Measurements from ENCODE around the gene PPM1M.
"Not testable (repeated sequence)": the region's sequence is repeated elsewhere in the genome, so short reads cannot be mapped to it uniquely, and the experiment has no call there.

Gene PPM1M

GRCh38 chr3:52279596-52279995, 34.0 kb downstream of the PPM1M start:
- no peak for DNase-seq

- no peak for DNase-seq
Measured at GRCh38 chr3:52280050-52280461, 34.5 kb downstream of the PPM1M start.

DNA sequence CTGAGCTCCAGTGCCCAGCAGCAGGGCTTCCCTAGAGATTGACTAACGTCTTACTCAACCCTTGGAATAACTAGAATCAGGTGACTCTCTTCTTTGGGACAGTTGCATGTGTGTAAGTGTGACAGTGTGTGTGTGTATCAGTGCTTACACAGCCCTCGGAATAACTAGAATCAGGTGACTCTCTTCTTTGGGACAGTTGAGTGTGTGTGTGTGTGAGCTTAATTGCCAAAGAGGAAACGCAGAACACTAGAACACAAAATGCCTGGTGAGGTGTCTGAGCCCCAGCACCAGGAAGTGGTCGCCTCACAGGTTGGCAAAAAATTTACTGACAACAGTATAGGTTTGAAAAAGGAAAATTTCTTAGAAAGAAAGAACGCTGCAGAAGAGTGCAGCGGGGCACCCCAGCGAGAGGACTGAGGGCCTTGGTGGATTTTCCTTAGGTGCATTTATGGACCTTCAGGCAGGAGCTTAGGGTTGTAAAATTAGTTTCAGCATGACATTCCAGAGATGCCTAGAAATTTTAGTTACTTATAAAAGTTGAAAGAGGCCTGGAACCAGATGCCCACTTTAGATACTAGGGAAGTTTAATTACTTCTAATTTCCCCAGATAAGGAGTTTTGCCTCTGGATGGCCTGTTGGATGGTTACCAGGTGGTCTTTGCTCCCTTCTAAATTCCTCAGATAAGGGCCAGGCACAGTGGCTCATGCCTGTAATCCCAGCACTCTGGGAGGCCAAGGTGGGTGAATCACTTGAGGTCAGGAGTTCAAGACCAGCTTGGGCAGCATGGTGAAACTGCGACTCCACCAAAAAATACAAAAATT, 36.6 kb downstream of the PPM1M start:
- DNase-seq: no peak

- DNase-seq: no peak
Measured at GRCh38 chr3:52283306-52283705, 37.7 kb downstream of the PPM1M start.

DNA sequence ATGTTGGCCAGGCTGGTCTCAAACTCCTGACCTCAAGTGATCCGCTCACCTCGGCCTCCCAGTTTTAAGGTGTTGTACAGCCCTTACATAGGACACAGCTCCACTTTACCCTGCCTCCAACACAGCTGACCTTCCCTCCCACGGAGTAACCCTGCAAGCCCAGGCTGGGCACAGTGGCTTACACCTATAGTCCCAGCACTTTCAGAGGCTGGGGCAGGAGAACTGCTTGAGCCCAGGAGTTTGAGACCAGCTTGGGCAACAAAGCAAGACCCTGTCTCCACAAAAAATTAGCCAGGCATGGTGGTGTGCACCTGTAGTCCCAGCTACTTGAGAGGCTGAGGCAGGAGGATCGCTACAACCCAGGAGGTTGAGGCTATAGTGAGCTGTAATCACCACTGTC, 38.5 kb downstream of the PPM1M start:
- DNase-seq: not testable (repeated sequence)

DNA sequence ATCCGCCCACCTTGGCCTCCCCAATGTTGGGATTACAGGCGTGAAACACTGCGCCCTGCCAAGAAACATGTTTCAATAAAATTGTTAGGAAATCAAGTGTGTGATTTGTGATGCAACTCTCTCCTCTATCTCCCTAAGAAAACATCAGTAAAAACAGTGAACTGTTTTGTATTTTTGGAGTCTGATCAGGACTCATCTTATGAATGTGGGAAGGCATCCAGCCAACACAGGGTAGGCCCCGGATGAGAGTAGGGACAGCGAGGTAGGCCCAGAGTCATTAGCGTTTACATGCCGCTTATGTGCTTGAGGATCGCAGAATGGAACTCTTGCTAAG, 41.2 kb downstream of the PPM1M start:
- DNase-seq: no peak

- no peak for DNase-seq
Measured at GRCh38 chr3:52288674-52289073, 43.1 kb downstream of the PPM1M start.

GRCh38 chr3:52289338-52289746, 43.8 kb downstream of the PPM1M start:
- no peak for DNase-seq

- no peak for DNase-seq
Measured at GRCh38 chr3:52289747-52290595, 44.4 kb downstream of the PPM1M start.

DNA sequence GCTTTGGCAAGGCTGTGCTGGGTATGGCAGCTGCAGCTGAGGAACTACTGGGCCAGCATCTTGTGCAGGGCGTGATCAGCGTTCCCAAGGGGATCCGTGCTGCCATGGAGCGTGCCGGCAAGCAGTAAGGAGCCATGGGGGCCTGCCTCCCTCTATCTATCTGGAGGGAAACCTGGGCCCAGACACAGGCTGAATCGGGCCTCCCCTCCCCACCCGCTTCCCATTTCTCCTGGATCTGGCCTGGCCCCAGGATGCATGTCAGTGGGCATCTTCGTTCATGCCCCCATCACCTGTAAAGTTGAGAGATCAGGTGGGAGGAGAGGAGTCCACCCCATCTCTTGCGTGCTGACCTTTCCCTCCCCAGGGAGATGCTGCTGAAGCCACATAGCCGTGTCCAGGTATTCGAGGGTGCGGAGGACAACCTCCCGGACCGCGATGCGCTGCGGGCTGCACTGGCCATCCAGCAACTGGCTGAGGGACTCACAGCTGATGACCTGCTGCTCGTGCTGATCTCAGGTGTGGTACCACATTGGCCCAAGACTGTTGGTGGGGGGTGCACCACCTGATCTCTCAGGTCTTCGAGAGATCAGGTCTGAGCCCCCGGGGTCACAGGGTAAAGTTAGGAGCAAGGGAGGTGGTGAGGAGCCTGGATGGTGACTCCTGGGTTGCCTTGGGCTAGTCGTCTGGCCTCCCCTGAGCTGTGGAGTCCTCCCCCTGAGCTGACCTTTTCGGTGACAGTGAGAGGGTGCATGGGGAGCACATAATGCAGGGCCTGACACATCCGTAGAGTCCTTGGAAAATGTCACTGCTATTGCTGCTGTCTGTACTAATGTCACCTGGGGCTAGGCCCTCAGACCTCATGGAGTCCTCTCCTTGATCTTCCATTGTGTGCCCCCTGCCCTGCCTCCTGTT, 45.3 kb downstream of the PPM1M start:
- no peak for DNase-seq

DNA sequence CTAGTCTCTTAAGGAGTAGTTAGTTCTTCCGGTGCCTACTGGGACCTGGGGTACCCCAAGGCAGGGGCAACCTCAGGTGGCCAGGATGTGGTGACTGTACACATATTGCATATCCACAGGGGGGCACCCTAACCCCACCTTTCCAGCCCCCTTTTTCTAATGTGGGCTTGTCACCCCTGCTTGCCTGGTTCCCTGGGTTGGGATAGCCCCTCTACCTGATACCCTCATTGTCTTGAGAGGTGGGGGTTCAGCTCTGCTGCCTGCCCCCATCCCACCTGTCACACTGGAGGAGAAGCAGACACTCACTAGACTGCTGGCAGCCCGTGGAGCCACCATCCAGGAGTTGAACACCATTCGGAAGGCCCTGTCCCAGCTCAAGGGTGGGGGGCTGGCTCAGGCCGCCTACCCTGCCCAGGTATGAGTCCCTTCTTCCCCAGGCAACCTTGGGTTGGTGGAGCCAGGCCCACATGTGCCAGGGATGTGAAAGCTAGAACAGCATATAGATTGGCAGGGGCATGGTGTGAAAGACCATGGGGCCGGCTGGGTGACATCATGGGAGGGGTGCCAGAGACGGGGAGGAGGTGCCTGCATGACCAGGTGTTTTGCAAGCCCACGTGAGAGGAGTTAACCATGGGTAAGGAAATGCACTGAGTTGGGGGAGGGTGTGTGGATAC, 46.1 kb downstream of the PPM1M start:
- peak; percentile 51 for DNase-seq

GRCh38 chr3:52292247-52293065, 46.9 kb downstream of the PPM1M start:
- no peak for DNase-seq

DNA sequence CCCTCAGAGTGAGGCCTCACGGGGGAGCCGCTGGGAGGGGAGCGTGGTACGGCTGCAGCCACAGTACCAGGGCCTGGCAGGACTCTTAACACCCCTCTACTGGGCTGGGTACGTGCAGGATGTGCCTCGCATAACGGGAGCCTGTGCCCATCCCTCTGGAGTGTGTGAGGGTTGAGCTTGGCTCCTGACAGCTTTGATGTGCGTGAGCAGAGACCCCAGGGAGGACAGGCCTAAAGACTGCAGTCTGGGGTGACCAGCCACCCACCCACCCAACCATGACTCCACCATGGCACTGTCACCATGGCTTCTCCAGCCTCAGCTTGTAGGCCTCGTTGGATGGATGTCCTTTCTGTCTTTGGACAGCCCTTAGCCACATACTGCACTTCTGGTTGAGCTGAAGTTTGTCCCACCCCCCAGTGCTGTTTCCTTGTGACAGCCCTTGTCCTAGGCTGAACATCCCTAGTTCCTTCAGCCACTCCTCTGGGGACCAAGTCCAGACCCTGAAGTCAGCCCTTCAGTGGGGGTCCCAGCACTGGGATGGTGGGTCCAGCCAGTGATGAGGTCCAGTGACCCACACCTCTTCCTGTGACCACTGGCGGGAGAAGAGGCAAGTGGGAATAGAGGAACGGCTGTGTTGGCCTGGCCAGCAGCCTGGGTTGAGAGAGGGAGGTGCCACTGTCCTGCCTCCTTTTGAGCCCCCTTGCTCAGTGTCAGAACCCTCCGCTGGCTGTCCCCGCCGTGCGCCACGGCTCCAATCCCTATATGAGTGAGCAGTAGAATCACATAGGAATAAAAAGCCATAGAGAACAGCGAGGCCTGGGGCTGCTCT, 48.1 kb downstream of the PPM1M start:
- DNase-seq: no peak

DNA sequence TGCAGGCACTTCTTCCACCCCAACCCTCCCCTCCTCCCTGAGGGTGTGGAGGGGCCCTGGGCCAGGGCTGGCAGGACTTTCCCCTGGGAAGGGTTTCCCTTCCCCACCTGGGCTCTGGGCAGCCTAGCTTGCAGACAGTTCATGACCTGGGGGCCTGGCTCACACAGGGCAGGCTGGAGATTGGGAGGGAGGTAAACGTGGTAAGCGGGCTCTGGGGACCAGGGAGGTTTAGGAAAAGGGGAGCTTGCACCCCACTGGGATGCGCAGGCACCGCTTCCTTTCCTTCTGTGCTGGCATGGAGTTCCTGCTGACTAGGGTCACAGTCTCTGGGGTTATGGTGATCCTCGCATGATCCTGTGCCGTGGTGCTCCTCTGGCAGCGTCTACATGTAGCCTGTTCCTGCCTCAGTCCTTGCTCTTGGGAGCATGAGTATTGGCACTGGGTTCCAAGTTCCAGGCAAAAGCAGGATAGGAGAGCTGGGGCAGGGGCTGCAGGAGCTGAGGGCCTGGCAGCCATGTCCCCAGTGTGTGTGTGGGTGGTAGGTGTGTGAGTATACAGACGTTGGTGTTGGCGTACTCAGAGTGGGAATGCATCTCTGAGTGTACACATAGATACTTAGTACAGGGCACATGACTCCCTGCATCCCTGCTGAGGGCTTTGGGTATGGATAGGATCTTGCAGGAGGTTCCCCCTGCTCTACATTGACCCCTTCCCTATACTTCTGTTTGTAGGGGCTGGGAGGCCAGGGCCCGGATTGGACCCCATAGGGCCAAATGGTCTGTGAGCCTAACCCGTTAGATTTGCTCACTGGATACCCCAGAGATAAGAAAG, 49.0 kb downstream of the PPM1M start:
- DNase-seq: no peak

DNA sequence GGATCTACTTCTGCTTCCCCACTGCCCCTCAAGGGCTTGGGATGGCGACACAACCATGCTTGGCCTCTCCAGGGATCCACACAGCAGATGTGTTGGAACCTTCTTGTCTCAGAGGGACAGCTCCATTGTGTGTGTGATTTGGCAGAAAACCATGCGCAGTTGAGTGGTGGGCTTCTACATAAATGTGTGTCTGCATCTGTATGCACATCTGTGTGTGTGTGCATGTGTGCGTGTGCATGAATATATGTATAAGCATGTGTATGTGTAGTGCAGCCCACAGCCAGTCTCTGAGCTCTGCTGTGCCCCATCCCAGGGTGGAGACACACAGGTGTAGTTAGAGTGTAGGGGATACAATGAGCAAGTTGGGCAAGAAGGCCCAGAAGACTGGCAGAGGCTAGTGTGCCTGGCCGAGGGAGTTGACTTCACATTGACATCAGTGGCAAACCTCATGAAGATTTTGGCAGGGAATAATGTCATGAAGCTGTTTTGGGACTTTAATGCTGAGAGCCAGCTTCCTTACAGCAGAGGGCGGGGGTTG, 50.2 kb downstream of the PPM1M start:
- no peak for DNase-seq

DNA sequence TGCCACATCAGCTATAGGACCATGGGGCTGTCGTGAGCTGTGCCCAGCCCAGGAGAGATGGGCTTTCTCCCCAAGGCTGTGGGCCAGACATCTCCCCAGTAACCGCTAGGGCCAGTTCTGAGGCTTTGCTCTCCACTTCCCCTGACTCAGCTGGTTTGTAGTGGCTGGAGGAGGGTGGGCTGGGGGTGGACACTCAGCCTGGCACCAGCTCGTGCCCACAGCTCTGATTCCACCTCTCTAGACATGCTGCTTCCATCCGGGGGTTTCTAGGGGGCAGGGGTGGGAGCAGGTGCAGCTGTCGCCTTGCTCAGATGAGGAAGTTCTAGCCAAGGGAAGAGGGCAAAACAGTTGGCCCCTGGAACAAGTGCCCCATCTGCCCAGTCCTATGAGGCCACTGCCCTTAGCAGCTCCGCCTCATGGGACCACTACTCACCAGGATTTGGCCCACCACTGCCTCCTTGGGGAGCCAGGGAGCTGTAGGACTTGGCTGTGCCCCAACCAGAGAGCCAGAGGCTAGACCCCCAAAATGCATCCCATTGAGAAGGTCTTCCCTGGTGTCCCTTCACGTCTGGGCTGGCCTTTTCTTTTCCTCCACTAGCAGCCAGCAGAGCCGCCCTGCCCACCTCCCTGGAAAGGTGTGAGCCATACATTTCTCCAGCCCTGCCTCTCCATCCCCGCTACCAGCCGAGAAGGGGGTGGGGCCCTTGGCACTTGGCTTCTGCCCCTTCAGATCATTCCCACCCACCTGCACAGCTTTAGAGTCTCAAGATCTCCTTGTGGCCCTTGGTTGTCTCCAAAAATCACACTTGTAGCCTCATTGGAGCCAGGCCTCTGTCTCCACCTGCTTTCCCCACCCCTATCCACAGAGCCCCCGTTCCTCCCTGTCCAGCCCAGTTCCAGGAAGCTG, 51.9 kb downstream of the PPM1M start:
- no peak for DNase-seq

DNA sequence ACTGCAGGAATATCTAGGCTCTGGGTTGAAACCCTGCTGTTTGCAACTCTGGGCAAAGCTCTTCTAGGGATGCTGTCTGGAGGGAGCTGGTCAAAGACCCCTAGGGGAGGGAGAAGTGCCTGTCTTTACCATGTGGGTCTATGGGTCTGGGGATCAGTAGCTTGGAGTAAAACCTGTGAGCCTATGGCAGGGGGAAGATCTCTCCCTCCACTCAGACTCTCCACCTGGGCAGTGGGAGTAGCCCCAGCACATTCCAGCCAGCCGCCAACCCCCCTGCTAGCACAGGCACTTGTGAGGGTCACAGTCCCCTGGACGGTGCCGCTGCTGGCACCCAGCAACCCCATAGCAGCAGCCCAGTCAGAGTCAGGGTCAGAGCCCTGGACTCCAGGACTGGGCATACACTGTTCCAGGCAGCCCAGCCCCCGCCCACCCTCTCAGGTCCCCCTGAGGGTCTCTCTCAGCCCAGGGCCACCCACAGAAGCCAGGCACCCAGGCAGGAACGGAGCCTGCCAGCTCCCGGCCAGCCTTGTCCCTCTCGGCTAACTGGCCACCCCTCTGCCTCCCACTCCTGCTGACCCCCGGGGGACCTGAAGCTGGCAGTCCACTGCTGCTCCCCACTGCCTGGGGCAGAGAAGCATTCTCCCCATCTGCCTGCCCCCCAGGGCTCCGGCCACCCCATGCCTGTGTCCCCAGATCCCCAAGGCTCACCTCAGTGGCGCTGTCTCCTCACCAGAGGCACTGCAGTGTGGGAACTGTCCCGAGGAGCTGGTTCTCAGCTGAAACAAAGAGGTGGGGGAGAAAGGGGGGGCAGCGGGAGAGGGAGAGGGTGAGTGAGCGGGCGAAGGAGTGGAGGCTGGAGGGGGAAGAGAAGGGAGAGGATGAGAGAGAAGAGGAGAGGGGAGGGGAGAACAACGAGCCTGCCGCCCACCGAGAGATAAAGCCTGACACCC, 52.9 kb downstream of the PPM1M start:
- no peak for DNase-seq

Data from activated CD4-positive, alpha-beta T cell treated with anti-CD3 and anti-CD28 coated beads for 48 hours (primary cell).